NCI-H460 (cell line): ENCODE data around the gene MEFV. TPM values are rescaled to one million over a fixed set of nuclear protein-coding genes. Genes with fewer than 3 reads are reported as not detected.
A peak's percentile ranks its signal among the peaks of the same experiment; 100 is the strongest.
"Not testable (repeated sequence)": the region's sequence is repeated elsewhere in the genome, so short reads cannot be mapped to it uniquely, and the experiment has no call there.

Experiments
- DNase-seq: peaks from one replicate; pipeline ENCODE4 v3.0.0-alpha.2; 2016; ENCODE audit warnings: low read depth; ENCODE audit errors: extremely low read depth
- total RNA-seq: library from RNA; depleted of rRNA; stranded (reverse); fragments of >200 nt; shearing (Covaris generic); gene quantifications from 2 replicates; pipeline ENCODE4 v1.2.3, GENCODE V29; 2014

Gene MEFV
- total RNA-seq, 1 experiment from 2014 or later = not detected

- not testable (repeated sequence) for DNase-seq
Observed at GRCh38 chr16:3271281-3271680, 14.8 kb upstream of the MEFV start.

DNA sequence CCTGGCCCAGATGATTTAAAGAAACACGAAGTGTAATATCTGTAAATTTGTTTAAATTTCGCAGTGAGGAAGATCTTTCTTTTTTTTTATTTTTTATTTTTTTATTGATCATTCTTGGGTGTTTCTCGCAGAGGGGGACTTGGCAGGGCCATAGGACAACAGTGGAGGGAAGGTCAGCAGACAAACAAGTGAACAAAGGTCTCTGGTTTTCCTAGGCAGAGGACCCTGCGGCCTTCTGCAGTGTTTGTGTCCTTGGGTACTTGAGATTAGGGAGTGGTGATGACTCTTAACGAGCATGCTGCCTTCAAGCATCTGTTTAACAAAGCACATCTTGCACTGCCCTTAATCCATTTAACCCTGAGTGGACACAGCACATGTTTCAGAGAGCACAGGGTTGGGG lies 14.3 kb upstream of the MEFV start:
- DNase-seq = not testable (repeated sequence)

GRCh38 chr16:3268294-3268693 lies 11.9 kb upstream of the MEFV start:
- DNase-seq = no peak

DNA sequence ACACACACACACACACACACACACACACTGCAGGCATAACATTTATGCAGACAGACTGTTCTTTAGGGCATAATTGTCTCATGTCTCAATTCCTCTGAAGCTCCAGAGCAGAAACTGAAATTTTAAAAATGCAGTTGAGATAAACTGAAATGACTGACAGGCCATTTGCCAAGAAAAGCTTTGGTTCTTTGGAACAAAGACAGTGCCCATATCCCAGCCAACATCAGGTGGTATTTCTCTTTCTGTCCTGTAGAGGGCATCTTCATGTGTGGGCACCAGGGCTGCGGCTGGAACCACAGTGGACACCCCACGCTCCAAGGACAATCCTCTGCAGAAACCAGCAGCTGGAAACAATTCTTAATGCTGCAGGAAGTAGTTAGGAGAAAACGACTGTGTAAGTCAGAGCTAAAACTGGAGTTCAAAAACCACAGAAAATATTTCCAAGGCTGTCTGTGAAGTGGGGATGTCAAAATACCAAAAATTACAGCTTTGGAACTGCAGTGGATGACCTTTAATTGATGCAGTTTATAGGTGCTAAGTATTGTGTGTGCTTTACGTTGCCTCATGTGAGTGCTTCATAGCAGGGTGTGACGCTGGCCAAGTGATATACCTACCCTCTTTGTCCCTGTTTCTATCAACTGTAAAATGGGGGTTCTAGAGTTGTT lies 10.6 kb upstream of the MEFV start:
- DNase-seq = no peak

GRCh38 chr16:3264137-3265036 lies 8.0 kb upstream of the MEFV start:
- DNase-seq = peak; percentile 98

GRCh38 chr16:3262517-3262916 lies 6.1 kb upstream of the MEFV start:
- no peak for DNase-seq

- no peak for DNase-seq
Observed at GRCh38 chr16:3259836-3260235, 3.4 kb upstream of the MEFV start.

GRCh38 chr16:3256866-3257465 lies 533 bp upstream of the MEFV start:
- no peak for DNase-seq

DNA sequence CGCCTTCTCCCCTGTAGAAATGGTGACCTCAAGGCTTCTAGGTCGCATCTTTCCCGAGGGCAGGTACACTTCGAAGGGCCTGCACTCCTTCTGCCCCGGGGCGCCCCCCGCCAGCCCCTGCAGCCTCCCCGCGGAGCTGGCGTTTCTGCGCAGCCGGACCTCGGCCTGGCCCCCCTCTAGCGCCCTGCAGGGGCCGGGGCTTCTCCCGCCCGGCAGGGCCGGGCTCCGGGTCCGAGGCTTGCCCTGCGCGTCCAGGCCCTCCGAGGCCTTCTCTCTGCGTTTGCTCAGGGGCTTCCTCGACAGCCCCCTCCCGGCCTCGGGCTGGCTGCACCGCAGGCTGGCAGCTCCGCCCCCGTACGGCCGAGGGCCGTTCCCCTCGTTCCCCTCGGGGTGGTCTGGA lies 2.1 kb downstream of the MEFV start:
- no peak for DNase-seq

- no peak for DNase-seq
Observed at GRCh38 chr16:3252967-3253366, 3.5 kb downstream of the MEFV start.

- no peak for DNase-seq
Observed at GRCh38 chr16:3249451-3249850, 7.0 kb downstream of the MEFV start.

- DNase-seq = no peak
Observed at GRCh38 chr16:3249020-3249419, 7.4 kb downstream of the MEFV start.

DNA sequence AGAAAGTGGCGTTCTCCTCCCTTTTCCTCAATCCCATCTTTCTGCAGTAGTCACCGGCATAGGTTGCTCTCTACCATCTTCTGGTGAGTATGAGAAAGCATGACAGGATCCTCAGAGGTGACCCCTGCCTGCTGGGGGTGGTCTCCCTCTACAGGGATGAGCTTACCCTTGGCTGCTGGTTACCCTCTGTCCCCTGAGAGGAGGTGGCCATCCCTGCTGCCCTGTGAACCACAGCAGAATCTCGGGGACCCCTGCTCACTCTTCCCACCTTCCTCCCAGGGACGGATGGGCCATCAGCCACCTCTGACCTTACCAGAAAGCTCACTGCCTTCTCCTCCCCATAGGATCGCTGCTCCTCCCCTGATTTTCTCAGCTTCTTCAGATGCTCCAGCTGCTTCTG lies 7.8 kb downstream of the MEFV start:
- no peak for DNase-seq

- no peak for DNase-seq
Observed at GRCh38 chr16:3246876-3247275, 9.6 kb downstream of the MEFV start.

DNA sequence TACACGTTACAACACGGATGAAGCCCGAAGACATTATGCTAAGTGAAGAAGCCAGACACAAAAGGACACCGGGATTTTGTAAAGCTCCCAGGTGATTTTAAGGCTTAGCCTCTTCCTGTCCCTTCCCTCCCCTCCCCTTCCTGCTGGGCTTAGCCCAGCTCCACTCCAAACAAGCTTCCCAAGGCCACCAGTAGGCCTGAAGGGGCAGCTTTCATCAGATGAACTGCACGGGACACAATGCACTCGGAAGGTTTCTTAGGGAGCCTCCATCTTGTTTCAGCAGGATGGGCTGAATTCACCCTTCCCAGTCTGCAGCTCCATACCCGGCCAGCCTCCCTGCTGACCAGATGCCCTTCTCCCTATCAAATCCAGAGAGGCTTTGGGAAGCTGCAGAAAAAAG lies 10.4 kb downstream of the MEFV start:
- DNase-seq = no peak

DNA sequence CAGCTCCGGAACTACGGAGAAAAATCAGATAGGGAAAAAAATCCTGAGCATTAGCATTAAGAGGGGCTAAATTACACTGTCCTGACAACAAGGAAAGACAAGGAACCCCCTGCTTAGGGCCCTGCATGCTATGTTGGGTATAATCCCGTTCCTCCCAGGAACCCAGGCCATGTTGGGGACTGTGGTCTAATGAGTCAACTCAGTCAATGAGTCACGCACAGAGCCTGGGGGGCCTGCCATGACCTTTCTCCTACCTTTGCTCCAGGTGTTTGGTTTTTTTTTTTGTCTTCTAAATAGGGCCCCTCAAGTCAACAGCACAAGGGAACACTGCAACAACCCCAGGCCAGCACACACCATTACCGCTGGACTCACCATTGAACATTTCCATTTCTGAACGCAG lies 12.6 kb downstream of the MEFV start:
- DNase-seq = no peak

GRCh38 chr16:3242709-3243108 lies 13.7 kb downstream of the MEFV start:
- no peak for DNase-seq

DNA sequence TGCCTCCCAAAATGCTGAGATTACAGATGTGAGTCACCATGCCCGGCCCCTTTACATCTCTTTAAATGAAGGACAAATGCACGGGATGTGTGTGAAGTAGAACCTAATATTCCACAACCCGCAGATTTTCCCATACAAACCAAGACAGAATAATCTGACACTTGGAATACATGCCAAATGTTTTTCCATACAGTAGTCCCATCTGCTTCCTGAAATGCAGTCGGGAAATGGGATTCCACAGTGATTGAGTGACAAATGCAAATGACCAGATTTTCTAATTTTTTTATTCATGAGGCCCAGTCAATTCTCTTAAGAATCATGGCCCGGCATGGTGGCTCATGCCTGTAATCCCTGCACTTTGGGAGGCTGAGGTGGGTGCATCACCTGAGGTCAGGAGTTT lies 14.7 kb downstream of the MEFV start:
- no peak for DNase-seq

- no peak for DNase-seq
Observed at GRCh38 chr16:3235856-3236669, 20.4 kb downstream of the MEFV start.

DNA sequence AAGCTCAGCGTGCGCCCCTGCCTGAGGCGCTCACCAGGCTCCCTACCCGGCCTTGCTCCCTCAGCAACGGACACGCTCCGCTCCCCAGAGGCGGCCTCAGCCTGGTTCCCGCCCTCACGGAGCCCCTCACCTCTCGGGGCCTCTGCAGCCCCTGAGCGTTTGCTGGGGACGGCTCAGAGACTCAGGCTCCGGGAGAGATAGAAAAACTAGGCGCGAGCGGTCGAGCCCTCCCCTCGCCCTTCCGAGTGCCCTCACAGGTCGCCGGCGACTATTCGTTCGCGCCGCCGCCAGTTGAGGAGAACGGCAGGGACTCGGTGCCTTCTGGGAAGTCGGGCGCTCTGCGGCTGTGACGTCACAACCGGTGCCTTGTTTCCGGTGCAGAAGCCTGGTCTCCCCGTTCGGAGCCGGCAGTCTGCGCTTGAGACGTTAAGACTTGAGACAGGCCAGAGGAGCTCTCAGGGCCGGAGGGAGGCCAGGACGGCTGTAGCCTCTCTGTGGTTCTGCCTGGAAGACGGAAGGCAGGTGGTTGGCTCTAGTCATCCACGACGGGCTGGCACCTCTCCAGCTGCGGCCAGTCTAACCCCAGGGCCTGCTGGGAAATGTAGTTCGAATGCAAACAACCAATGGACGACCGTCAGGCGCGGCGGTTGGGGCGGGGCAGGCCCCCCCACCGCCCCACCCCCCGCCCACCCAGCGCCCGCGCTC lies 21.4 kb downstream of the MEFV start, which contains the start of gene ZNF200:
Gene ZNF200 (minus strand): TSS at position 302 of the 705 bp plus-strand sequence. CDS start 1,403 bp downstream, outside the sequence.
- DNase-seq = peak; percentile 94
